Mesodermal cell (in vitro differentiated cells): ENCODE results near the gene EXOSC9.

Experiments used
- H3K27ac ChIP-seq: 2 replicates; pipeline ENCODE4 v1.7.0; 2013; ENCODE audit warnings: mild to moderate bottlenecking, low read depth, low read length, moderate library complexity; ENCODE audit not compliant: severe bottlenecking
- H3K36me3 ChIP-seq: 2 replicates; pipeline ENCODE4 v1.7.1; 2013; ENCODE audit warnings: mild to moderate bottlenecking, low read length, moderate library complexity; ENCODE audit not compliant: control insufficient read depth, insufficient read depth
- H3K4me1 ChIP-seq: one replicate; pipeline ENCODE4 v1.7.1; 2013; ENCODE audit warnings: mild to moderate bottlenecking, low read length; ENCODE audit not compliant: insufficient read depth, control insufficient read depth, poor library complexity, severe bottlenecking
- H3K4me3 ChIP-seq: 2 replicates; pipeline ENCODE4 v1.7.0; 2013; ENCODE audit warnings: low read length, control low read depth, mild to moderate bottlenecking; ENCODE audit not compliant: insufficient read depth, poor library complexity, severe bottlenecking; ENCODE audit errors: extremely low read depth
- H3K9me3 ChIP-seq: 2 replicates; pipeline ENCODE4 v1.7.1; 2013; ENCODE audit warnings: mild to moderate bottlenecking, low read length, moderate library complexity; ENCODE audit not compliant: control insufficient read depth
- WGBS, 2 experiments: methylation state at CpG; one replicate each; pipeline ENCODE4 v1.1.5; 2013; ENCODE audit warnings: missing lambda C conversion rate in 2 of 2; ENCODE audit not compliant: insufficient coverage in 2 of 2; 5-methylcytosine and 5-hydroxymethylcytosine counted together

The EXOSC9 gene

GRCh38 chr4:121771869-121772268, 29.3 kb upstream of the EXOSC9 start:
- no peaks in the 10 kb centered on the region for H3K9me3 ChIP-seq
- no peak overlapping the region for H3K4me3 ChIP-seq
- H3K4me1 ChIP-seq, result no peaks in the 10 kb centered on the region
- WGBS, 2 experiments, result no CpG with 5 or more reads among the region's 1 CpG
- no peaks in the 10 kb centered on the region for H3K36me3 ChIP-seq
- H3K27ac ChIP-seq, result no peak overlapping the region

DNA sequence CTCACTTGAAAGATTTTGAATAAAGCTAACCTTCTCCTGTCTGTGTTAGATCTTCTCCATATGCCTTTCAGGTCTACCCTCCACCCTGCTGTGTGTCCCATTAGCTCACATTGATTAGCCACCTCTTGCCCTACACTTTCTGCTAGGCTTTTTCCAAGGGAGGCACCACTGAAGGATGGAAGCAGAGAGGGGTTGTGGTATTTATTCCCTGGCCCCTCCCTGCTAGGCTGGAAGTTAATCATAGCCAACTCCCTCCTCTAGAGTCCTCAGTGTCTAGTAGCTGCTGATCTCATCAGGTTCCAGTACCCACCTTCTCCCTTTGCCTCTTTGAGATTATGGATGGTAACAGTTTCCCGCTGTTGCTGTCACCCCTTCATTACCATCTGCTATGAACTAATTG, 27.2 kb upstream of the EXOSC9 start:
- no CpG with 5 or more reads among the region's 1 CpG for WGBS, 2 experiments
- H3K27ac ChIP-seq, result no peak overlapping the region

DNA sequence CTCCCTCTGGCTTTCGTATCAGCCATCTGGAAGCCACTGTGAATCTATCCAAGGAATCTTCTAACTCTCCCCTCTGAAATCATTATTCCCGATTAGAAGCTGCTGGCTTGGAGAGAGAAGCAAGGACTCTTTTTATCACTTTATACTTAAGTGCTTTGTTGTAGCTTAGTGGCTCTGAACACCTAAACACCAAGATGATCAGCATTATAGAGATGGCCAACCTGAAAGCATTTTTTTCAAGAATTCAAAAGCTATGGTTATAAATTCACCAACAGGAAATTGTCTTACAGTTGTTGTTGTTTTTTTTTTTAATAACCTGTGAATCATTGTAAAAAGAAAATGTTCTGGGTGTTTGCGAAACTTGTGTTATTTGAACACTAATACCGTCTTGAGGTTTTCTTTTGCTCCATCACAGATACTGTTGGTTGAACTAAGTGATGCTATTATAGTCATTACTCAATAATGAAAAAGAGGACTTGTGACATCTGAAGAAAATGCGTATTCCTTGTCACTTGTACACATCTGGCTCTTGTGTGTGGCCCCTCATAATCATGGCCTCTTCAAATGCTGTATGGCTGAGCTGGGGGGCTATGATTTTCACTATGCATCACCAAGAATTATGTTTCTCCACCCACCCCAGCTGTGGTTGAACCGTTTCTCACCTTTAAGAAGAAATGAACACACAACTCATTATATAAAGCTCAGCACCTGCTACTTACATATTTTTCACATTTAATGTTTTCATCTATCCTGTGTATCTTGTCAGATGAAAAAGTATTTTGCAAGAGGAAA, 24.3 kb upstream of the EXOSC9 start:
- no peak overlapping the region for H3K4me3 ChIP-seq
- WGBS, 2 experiments, result 86% methylated on average over 1 of the region's 6 CpGs; no CpG with 5 or more reads in 1 of the 2 experiments
- H3K36me3 ChIP-seq, result no peaks in the 10 kb centered on the region
- no peaks in the 10 kb centered on the region for H3K4me1 ChIP-seq
- H3K27ac ChIP-seq, result no peak overlapping the region
- no peaks in the 10 kb centered on the region for H3K9me3 ChIP-seq

More for the DNA sequence above, 27.2 kb upstream of the EXOSC9 start:
- no peaks in the 10 kb centered on the region for H3K36me3 ChIP-seq
- H3K4me3 ChIP-seq, result no peak overlapping the region
- no peaks in the 10 kb centered on the region for H3K9me3 ChIP-seq
- no peaks in the 10 kb centered on the region for H3K4me1 ChIP-seq

DNA sequence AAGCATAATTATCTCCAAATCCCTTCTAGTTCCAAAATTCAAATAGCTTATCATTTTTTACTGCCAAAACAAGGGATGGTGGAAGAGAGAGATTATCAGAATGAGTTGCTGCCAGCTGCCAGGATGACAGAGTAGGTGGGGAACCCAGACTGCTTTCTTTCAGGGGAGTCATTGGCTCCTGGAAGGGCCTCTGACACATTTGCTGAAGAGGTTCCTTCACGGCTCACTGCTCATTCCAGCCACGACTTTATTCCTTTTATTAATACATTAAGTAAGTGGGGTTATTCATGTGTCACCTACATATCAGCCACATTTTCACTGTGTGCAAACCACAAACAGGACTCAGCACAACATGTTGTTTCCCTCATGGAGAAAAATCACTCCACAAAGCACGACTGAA, 23.5 kb upstream of the EXOSC9 start:
- 92 to 100% methylated on average over 1 of the region's 3 CpGs for WGBS, 2 experiments
- H3K4me3 ChIP-seq, result no peak overlapping the region
- H3K36me3 ChIP-seq, result no peaks in the 10 kb centered on the region
- H3K9me3 ChIP-seq, result no peaks in the 10 kb centered on the region
- H3K4me1 ChIP-seq, result no peaks in the 10 kb centered on the region
- no peak overlapping the region for H3K27ac ChIP-seq

DNA sequence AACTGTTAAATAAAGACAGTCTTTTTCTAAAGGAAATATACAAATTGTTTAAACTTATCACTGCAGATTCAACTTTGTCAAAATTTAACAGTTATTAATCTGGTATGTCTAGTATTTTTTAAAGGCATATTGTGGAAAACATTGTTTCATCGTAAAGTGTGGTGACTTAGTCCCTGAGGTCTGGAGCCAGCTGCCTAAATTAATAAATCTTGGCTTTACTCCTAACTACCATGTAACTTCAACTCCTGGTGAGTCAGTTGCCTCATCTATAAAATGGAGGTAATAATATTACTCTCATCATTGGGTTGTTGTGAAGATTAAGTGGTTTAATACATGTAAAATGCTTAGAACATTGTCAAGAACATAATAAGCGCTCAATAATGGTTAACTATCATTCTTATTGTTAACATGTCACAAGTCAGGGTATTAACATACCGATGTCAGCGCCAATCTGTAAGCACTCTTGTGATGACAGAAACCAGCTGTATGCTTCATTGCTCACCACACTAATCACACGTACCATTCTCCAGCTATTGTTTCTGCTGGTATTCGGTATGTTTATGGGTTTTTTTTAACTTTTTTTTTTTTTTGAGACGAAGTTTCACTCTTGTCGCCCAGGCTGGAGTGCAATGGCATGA, 22.0 kb upstream of the EXOSC9 start:
- Histone ChIP-seq H3K27ac (no peak overlapping the region), H3K4me1 (no peaks in the 10 kb centered on the region), H3K36me3 (no peaks in the 10 kb centered on the region), H3K4me3 (no peak overlapping the region), H3K9me3 (no peaks in the 10 kb centered on the region)
- 100% methylated on average over 2 to 3 of the region's 8 CpGs for WGBS, 2 experiments

GRCh38 chr4:121783210-121783609, 17.9 kb upstream of the EXOSC9 start:
- H3K4me1 ChIP-seq, result no peaks in the 10 kb centered on the region
- H3K27ac ChIP-seq, result no peak overlapping the region
- no peaks in the 10 kb centered on the region for H3K36me3 ChIP-seq
- H3K9me3 ChIP-seq, result no peaks in the 10 kb centered on the region
- no peak overlapping the region for H3K4me3 ChIP-seq
- 83% methylated on average over 1 of the region's 1 CpG; no CpG with 5 or more reads in 1 of the 2 experiments for WGBS, 2 experiments

DNA sequence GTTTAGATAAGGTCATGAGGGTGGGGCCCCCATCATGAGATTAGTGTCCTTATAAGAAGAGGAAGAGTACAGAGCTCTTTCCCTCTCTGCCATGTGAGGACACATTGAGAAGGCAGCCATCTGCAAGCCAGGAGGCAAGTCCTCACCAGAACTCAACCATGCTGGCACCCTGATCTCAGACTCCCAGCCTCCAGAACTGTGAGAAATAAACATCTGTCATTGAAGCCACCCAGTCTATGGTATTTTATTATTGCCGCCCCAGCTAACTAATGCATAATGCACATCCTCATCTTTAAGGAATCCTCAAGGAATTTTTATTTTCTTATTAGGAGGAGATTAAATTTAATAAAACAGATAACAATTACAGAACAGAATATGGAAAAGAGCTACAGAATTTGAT, 16.7 kb upstream of the EXOSC9 start:
- Histone ChIP-seq H3K4me3 (no peak overlapping the region), H3K36me3 (no peaks in the 10 kb centered on the region), H3K9me3 (no peaks in the 10 kb centered on the region), H3K4me1 (no peaks in the 10 kb centered on the region), H3K27ac (no peak overlapping the region)
- no CpG with 5 or more reads among the region's 1 CpG for WGBS, 2 experiments

- no peaks in the 10 kb centered on the region for H3K36me3 ChIP-seq
- H3K4me1 ChIP-seq, result no peaks in the 10 kb centered on the region
- H3K4me3 ChIP-seq, result no peak overlapping the region
- H3K27ac ChIP-seq, result no peak overlapping the region
- WGBS, 2 experiments, result 80 to 92% methylated on average over 2 of the region's 2 CpGs
- H3K9me3 ChIP-seq, result no peaks in the 10 kb centered on the region
Measured at GRCh38 chr4:121784975-121785374, 16.1 kb upstream of the EXOSC9 start.

GRCh38 chr4:121785479-121785878, 15.6 kb upstream of the EXOSC9 start:
- H3K9me3 ChIP-seq, result no peaks in the 10 kb centered on the region
- H3K27ac ChIP-seq, result no peak overlapping the region
- H3K36me3 ChIP-seq, result no peaks in the 10 kb centered on the region
- no peak overlapping the region for H3K4me3 ChIP-seq
- WGBS, 2 experiments, result 89 to 93% methylated on average over 2 to 3 of the region's 4 CpGs
- no peaks in the 10 kb centered on the region for H3K4me1 ChIP-seq

DNA sequence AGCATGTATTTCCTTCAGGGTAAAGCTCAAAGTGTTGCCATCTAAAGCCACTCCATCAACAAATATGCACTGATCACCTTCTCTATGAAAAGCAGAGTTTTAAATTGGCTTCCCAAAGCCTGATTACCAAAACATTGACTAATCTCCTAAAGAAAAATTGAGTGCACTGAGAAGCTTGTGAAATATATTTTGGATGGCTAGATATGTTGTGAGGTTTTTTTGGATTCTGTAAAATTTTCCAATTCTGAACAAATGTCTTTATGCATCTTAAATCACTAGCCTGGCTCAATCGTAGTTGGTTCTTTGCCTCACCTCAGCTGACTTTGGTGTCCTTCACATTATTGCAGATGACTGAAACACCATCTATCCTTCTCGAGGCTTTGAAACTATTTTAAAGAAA, 14.9 kb upstream of the EXOSC9 start:
- H3K4me3 ChIP-seq, result no peak overlapping the region
- no peaks in the 10 kb centered on the region for H3K36me3 ChIP-seq
- H3K9me3 ChIP-seq, result no peaks in the 10 kb centered on the region
- H3K27ac ChIP-seq, result no peak overlapping the region
- H3K4me1 ChIP-seq, result no peaks in the 10 kb centered on the region
- WGBS, 2 experiments, result 73% methylated on average over 1 of the region's 2 CpGs; no CpG with 5 or more reads in 1 of the 2 experiments

DNA sequence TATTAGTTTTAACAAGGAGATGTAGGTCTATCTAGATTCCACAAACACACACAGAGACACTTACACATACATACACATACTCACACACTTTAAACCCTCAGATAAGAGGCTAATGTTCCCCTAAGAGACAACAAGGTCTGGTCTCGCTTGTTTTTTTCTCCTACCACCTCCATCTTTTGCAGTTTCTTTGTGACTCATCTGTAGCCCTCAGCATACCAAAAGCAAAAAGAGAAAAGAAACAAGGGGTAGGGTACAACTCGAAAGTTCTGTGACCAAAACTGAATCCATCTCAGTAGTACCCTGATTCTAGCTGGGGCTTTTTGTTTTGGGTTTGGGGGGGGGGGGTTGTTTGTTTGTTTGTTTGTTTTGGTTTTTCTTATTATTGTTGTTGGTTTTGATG, 12.2 kb upstream of the EXOSC9 start:
- H3K4me1 ChIP-seq, result no peaks in the 10 kb centered on the region
- H3K4me3 ChIP-seq, result no peak overlapping the region
- 80 to 83% methylated on average over 1 of the region's 2 CpGs for WGBS, 2 experiments

More for the DNA sequence above, 12.2 kb upstream of the EXOSC9 start:
- no peak overlapping the region for H3K27ac ChIP-seq
- no peaks in the 10 kb centered on the region for H3K9me3 ChIP-seq
- no peaks in the 10 kb centered on the region for H3K36me3 ChIP-seq
